Astrocyte (in vitro differentiated cells and primary cell): ENCODE data around the gene TENM4. TPM values are rescaled to one million over a fixed set of nuclear protein-coding genes. Genes with fewer than 3 reads are reported as not detected.
A peak's percentile ranks its signal among the peaks of the same experiment; 100 is the strongest.

Source experiments
- DNase-seq: peaks from one replicate; pipeline ENCODE4 v3.0.0-alpha.2; 2010; ENCODE audit warnings: low read depth
- FAIRE-seq: peaks from 2 replicates; lab custom pipeline; 2011; peaks lifted over from hg19 to GRCh38; lab: Jason Lieb, UNC
- H2AFZ ChIP-seq: 2 replicates; pipeline ENCODE4 v1.6.0; 2012; ENCODE audit warnings: low read depth, low read length, inconsistent platforms
- H3K27ac ChIP-seq: 2 replicates; pipeline ENCODE4 v1.5.1; 2011; ENCODE audit warnings: low read depth, low read length, inconsistent platforms
- H3K27me3 ChIP-seq: 2 replicates; pipeline ENCODE4 v1.6.0; 2011; ENCODE audit warnings: low read length, inconsistent platforms; ENCODE audit not compliant: insufficient read depth
- H3K36me3 ChIP-seq: 2 replicates; pipeline ENCODE4 v1.5.1; 2011; ENCODE audit warnings: low read length, inconsistent platforms; ENCODE audit not compliant: insufficient read depth
- H3K4me1 ChIP-seq: 2 replicates; pipeline ENCODE4 v1.5.1; 2011; ENCODE audit warnings: low read length, inconsistent platforms; ENCODE audit not compliant: insufficient read depth
- H3K4me2 ChIP-seq: 2 replicates; pipeline ENCODE4 v1.6.0; 2012; ENCODE audit warnings: low read length, inconsistent platforms
- H3K4me3 ChIP-seq: 2 replicates; pipeline ENCODE4 v1.5.1; 2011; ENCODE audit warnings: low read depth, mild to moderate bottlenecking, low read length, inconsistent platforms; ENCODE audit not compliant: insufficient read depth
- H3K79me2 ChIP-seq: 2 replicates; pipeline ENCODE4 v1.6.0; 2012; ENCODE audit warnings: mild to moderate bottlenecking, low read length, inconsistent platforms; ENCODE audit not compliant: insufficient read depth
- H3K9ac ChIP-seq: 2 replicates; pipeline ENCODE4 v1.6.0; 2012; ENCODE audit warnings: mild to moderate bottlenecking, low read length, inconsistent platforms
- H3K9me3 ChIP-seq: 2 replicates; pipeline ENCODE4 v1.5.1; 2012; ENCODE audit warnings: low read depth, mild to moderate bottlenecking, low read length, inconsistent platforms; ENCODE audit not compliant: insufficient read depth
- H4K20me1 ChIP-seq: 2 replicates; pipeline ENCODE4 v1.6.0; 2012; ENCODE audit warnings: low read length, inconsistent platforms; ENCODE audit not compliant: insufficient read depth
- H3K27ac Mint-ChIP-seq: one replicate; pipeline ENCODE4 v1.8.0; 2021; ENCODE audit warnings: mild to moderate bottlenecking, mixed read lengths; ENCODE audit not compliant: unreplicated experiment
- H3K27me3 Mint-ChIP-seq: one replicate; pipeline ENCODE4 v1.8.0; 2021; ENCODE audit warnings: low read depth, mixed read lengths; ENCODE audit not compliant: unreplicated experiment
- H3K36me3 Mint-ChIP-seq: one replicate; pipeline ENCODE4 v1.8.0; 2021; ENCODE audit warnings: low read depth, mixed read lengths; ENCODE audit not compliant: unreplicated experiment
- H3K4me1 Mint-ChIP-seq: one replicate; pipeline ENCODE4 v1.8.0; 2021; ENCODE audit warnings: low read depth, mixed read lengths; ENCODE audit not compliant: unreplicated experiment
- H3K4me3 Mint-ChIP-seq: one replicate; pipeline ENCODE4 v1.8.0; 2021; ENCODE audit warnings: mild to moderate bottlenecking, moderate library complexity, mixed read lengths; ENCODE audit not compliant: unreplicated experiment
- H3K9me3 Mint-ChIP-seq: one replicate; pipeline ENCODE4 v1.8.0; 2021; ENCODE audit warnings: mild to moderate bottlenecking, mixed read lengths; ENCODE audit not compliant: unreplicated experiment
- CTCF ChIP-seq: IDR thresholded peaks from 2 replicates; pipeline ENCODE4 v1.5.1; 2011; ENCODE audit warnings: low read depth, mild to moderate bottlenecking, inconsistent platforms, low read length, moderate library complexity; ENCODE audit not compliant: insufficient read depth
- EZH2 ChIP-seq: IDR thresholded peaks from 2 replicates; pipeline ENCODE4 v1.6.1; 2012; ENCODE audit warnings: mild to moderate bottlenecking, low read length, inconsistent platforms; ENCODE audit not compliant: insufficient read depth
- total RNA-seq: library from RNA; stranded (reverse); gene quantifications from 2 replicates; pipeline ENCODE4 v1.2.1, GENCODE V29; 2021

The TENM4 gene
- total RNA-seq, 1 donor from 2014 or later = 7.5 TPM

- FAIRE-seq = no peak
- no peaks in the 10 kb centered on the region for H3K36me3 Mint-ChIP-seq
- no peaks in the 10 kb centered on the region for H4K20me1 ChIP-seq
- no peak overlapping the region for H3K27ac Mint-ChIP-seq
- peaks cover 1% of the 10 kb centered on the region for H3K27me3 Mint-ChIP-seq
- H3K27ac ChIP-seq = peak overlapping the region; percentile 92
- H3K4me3 ChIP-seq = peak overlapping the region; percentile 3
- H3K9me3 Mint-ChIP-seq = no peaks in the 10 kb centered on the region
- no peak for DNase-seq
- no peaks in the 10 kb centered on the region for H3K27me3 ChIP-seq
- TF ChIP-seq CTCF = no peak
- no peak for TF ChIP-seq EZH2
- peak overlapping the region; percentile 75 for H3K9ac ChIP-seq
- peak overlapping the region; percentile 60 for H2AFZ ChIP-seq
- H3K9me3 ChIP-seq = no peaks in the 10 kb centered on the region
- H3K4me3 Mint-ChIP-seq = no peak overlapping the region
- peak overlapping the region; percentile 75 for H3K4me2 ChIP-seq
- peaks cover 10% of the 10 kb centered on the region for H3K4me1 Mint-ChIP-seq
- no peaks in the 10 kb centered on the region for H3K36me3 ChIP-seq
- no peaks in the 10 kb centered on the region for H3K79me2 ChIP-seq
- peaks cover 26% of the 10 kb centered on the region for H3K4me1 ChIP-seq
These were observed 197.2 kb downstream of the TENM4 start for GRCh38 chr11:79243422-79244210.

- no peak for TF ChIP-seq EZH2
- TF ChIP-seq CTCF = no peak
- H2AFZ ChIP-seq = no peak overlapping the region
- peak overlapping the region; percentile 92 for H3K27ac ChIP-seq
- H3K27ac Mint-ChIP-seq = no peak overlapping the region
- H3K4me2 ChIP-seq = peak overlapping the region; percentile 75
- DNase-seq (no peak), FAIRE-seq (no peak)
- H3K4me1 ChIP-seq = peaks cover 36% of the 10 kb centered on the region
- no peak overlapping the region for H3K4me3 Mint-ChIP-seq
- H3K27me3 ChIP-seq = no peaks in the 10 kb centered on the region
- peak overlapping the region; percentile 75 for H3K9ac ChIP-seq
- no peaks in the 10 kb centered on the region for H3K36me3 Mint-ChIP-seq
- peaks cover 20% of the 10 kb centered on the region for H3K4me1 Mint-ChIP-seq
- no peak overlapping the region for H3K4me3 ChIP-seq
- H3K27me3 Mint-ChIP-seq = peaks cover 1% of the 10 kb centered on the region
- no peaks in the 10 kb centered on the region for H3K9me3 ChIP-seq
- H3K36me3 ChIP-seq = no peaks in the 10 kb centered on the region
- no peaks in the 10 kb centered on the region for H3K79me2 ChIP-seq
- no peaks in the 10 kb centered on the region for H4K20me1 ChIP-seq
- no peaks in the 10 kb centered on the region for H3K9me3 Mint-ChIP-seq
These were observed 198.2 kb downstream of the TENM4 start for GRCh38 chr11:79242616-79243015.

- DNase-seq = no peak
- H3K36me3 ChIP-seq = no peaks in the 10 kb centered on the region
- no peaks in the 10 kb centered on the region for H3K79me2 ChIP-seq
- Mint-ChIP-seq H3K27ac (no peak overlapping the region), H3K9me3 (no peaks in the 10 kb centered on the region), H3K4me1 (peaks cover 28% of the 10 kb centered on the region), H3K36me3 (no peaks in the 10 kb centered on the region), H3K4me3 (no peak overlapping the region), H3K27me3 (peaks cover 1% of the 10 kb centered on the region)
- H3K4me3 ChIP-seq = no peak overlapping the region
- no peaks in the 10 kb centered on the region for H3K27me3 ChIP-seq
- H3K4me2 ChIP-seq = no peak overlapping the region
- peaks cover 43% of the 10 kb centered on the region for H3K4me1 ChIP-seq
- no peak for FAIRE-seq
- H2AFZ ChIP-seq = no peak overlapping the region
- H4K20me1 ChIP-seq = no peaks in the 10 kb centered on the region
- H3K9ac ChIP-seq = no peak overlapping the region
- no peak for TF ChIP-seq EZH2
- TF ChIP-seq CTCF = no peak
- H3K9me3 ChIP-seq = no peaks in the 10 kb centered on the region
- H3K27ac ChIP-seq = no peak overlapping the region
These were observed 199.0 kb downstream of the TENM4 start for GRCh38 chr11:79241852-79242241.
